GM19035 (cell line): ENCODE measurements around the gene LCE3C.
"Not testable (repeated sequence)": the region's sequence is repeated elsewhere in the genome, so short reads cannot be mapped to it uniquely, and the experiment has no call there.

Experiments used
- ATAC-seq: cut with Tn5 transposase; IDR thresholded peaks from one replicate; pipeline ENCODE4 v1.9.1; 2021; ENCODE audit not compliant: unreplicated experiment

The LCE3C gene, protein sequence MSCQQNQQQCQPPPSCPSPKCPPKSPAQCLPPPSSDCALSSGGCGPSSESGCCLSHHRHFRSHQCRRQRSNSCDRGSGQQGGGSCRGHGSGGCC

DNA sequence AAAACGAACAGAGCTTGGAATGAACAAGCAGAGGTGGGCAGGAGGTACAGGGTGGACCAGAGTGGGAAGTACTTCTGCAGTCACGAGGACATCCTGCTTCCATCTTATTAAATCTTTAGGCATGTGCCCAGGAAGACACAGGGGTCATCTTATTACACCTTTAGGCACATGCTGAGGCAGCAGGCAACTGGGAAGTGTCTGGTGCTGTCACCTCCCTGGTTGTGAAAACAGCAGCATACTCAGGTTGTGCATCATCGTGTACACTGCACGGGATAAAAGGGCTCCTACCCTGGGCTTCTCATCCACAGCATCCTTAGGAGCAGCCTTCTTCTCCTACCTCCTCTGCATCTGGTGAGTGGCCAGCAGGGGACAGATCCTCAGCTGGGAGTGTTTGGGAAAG, at the start of gene LCE3C:
Gene LCE3C, plus strand, starts transcription at position 301 of the 400 bp plus-strand sequence. CDS start 498 bp downstream, outside the sequence.
- no peak for ATAC-seq

DNA sequence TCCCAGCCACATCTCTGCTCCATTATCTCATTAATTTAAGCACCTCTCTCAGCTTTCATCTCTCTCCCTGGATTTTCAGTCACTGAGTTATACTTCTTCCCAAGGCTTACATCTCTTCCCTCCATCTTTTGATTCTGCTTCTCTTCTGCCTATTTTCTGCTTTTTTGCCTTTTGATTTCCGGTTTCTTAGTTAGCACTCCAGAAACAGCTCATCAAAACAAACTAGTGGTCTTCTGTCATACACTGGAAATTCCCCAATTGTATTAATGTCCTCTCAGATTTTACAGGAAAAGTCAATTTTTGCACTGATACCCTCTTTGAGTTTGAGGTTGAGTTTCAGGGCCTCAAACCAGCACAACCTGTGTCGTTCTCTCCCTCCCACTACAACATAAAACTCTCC, 34.9 kb upstream of the LCE3C start:
- ATAC-seq: no peak

DNA sequence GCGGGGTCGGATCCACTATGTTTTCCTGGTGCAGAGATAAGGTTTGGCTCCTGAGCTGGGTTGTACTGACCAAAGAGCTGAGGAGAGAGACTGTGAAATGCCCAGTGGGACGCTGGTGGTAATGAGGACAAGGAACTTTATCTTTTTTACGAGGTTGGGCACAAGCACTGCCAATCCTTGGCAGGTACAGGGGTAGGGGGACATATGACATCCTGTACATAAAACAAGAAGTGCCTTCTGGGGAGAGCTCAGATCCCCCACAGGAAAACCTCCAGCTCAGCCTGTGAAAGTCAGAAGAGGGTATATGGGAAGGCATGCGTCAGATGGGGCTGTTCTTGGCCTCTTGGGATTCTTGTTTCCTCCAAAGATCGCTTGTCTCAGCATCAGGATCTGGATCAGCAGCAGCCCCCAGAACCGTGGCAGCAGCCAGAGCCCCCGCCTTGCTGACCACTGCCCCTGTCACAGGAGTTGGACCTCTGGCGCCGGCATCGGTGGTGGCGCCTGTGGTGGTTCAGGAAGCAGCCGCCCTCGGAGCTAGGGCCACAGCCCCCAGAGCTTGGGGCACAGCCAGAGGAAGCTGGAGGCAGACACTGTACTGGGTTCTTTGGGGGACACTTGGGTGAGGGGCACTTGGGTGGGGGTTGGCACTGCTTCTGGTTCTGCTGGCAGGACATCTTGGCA, 34.4 kb upstream of the LCE3C start:
- ATAC-seq: no peak

DNA sequence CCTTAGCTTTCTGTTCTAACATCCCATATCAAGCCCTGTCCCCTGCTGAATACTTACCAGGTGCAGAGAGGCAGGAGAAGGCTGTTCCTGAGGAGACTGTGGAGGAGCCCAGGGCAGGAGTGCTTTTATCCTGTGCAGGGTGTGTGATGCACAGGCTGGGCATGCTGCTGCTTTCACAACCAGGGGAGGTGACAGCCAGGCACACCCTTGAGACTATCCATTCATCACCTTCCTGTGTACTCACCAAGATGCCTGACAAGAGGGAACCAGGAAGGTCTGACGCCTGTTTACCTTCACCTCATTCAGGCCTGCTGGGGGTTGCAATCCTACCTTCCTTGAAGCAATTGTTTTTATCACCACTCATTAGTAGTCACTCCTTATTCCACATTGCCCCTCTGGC, 33.4 kb upstream of the LCE3C start, which contains the start of gene LCE3E:
Gene LCE3E, minus strand, starts transcription at position 100 of the 400 bp plus-strand sequence. CDS start 572 bp downstream, outside the sequence.
- ATAC-seq: no peak

DNA sequence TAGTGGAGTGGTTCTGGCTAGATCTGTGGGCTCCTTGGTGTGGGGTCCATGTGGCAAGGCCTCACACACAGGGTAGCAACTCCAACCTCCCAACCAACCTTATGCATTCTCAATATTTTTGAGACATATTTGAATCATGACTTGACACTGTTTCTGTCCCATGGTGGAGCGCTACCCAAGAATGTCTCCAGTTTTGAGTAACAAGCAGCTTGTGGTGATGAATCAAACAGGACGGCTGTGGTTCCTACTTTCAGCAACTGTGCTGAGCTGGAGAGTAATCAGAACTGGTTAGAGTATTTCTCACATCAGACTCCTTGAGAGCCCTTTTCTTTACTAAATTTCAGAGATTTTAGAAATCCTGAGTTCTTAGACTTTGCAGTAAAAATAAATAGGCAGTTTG, 22.9 kb upstream of the LCE3C start:
- no peak for ATAC-seq

DNA sequence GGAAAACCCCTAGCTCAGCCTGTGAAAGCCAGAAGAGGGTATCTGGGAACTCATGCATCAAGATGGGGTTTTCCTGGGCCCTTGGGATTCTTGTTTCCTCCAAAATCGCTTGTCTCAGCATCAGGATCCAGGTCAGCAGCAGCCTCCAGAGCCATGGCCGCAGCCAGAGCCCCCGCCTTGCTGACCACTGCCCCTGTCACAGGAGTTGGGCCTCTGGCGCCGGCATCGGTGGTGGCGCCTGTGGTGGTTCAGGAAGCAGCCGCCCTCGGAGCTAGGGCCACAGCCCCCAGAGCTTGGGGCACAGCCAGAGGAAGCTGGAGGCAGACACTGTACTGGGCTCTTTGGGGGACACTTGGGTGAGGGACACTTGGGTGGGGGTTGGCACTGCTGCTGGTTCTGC, 20.5 kb upstream of the LCE3C start:
- not testable (repeated sequence) for ATAC-seq

DNA sequence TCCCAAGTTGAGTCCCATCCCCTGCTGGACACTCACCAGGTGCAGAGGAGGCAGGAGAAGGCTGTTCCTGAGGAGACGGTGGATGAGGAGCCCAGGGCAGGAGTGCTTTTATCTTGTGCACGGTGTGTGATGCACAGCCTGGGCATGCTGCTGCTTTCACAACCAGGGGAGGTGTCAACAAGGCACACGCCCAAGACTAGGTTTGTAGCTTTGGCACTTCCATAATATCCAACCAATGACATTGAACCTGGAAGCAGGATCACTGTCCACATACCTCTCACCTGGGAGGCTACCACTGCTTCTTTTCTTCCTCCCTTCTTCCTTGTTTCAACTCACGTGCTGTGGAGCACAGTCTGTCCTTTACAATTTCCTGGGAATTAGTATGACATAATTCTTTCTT, 19.6 kb upstream of the LCE3C start, which contains the start of gene LCE3D:
Gene LCE3D, minus strand, starts transcription at position 84 of the 400 bp plus-strand sequence. CDS start 580 bp downstream, outside the sequence.
- ATAC-seq: no peak

DNA sequence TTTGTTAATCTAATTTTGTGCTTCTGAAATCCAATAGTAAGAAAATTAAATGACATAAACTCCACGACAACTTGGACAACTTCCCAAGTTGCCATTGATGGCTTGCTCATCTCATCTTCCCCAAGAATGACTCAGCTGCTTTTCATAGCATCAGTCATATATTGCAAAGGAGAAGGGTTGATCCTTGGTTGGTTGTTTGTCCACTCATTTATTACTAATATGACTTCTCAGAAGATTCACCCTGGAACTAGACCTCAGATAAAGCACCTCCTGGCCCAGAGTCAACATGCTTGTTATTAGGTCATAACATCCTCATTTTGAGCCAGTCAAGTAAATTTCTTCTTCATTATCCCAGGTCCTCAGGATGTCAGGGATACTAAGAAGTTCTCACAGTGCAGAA, 17.4 kb upstream of the LCE3C start:
- ATAC-seq: no peak

DNA sequence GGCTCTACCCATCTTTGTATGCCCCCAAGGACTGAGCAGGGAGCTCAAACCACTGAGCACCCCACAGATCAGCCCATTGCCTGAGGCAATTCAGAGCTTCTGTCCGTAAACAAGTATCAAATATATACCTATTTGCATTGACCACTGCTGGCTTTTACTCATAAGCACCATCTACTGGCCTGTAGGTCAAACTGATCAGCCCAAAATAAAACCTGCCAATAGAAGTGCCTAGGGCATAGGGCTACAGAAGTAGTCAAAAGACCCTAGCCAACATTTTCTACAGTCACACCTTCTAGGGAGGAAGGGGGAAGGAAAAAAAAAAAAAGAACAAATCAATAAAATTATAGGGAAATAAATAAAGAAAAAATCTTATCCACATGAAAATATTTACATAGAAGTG, 14.4 kb upstream of the LCE3C start:
- ATAC-seq: no peak

DNA sequence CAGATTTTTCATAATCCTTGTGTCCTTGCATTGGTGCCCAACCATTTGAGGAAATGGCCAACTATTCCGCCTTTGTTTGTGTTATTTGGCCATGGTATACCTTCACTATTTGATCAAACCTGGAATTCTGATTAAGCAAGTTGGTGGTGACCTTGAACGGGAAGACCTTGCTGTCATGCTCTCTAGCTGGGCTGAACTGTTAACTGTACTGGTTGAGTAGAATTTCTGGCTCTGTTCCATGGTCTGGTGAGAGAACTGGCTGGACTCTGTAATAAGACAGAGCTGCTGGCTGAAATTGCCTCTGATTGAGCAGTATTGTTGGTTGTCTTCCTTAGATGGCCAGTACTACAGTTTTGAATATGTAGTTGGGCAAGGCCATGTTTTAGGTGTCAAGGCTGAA, 3.0 kb upstream of the LCE3C start:
- ATAC-seq: no peak

DNA sequence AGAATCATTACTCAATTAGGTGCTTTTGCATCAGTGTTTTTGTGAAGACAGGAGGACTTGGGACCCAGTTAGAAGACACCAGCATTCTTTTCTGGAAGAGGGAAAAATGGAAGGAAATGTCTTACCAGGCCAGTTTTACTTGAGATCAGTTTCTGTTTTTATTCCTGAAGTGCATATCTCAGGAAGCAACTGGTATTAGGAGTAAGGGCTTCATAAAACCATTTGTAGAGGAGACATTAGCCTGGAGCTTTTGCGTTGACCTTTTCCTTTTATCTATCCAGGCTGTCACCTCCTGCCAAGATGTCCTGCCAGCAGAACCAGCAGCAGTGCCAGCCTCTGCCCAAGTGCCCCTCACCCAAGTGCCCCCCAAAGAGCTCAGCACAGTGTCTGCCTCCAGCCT, 13.5 kb downstream of the LCE3C start, which contains the start of gene LCE3B:
Gene LCE3B, plus strand, starts transcription at position 301 of the 400 bp plus-strand sequence. Its CDS starts 0 bp downstream, at position 301.
- no peak for ATAC-seq

DNA sequence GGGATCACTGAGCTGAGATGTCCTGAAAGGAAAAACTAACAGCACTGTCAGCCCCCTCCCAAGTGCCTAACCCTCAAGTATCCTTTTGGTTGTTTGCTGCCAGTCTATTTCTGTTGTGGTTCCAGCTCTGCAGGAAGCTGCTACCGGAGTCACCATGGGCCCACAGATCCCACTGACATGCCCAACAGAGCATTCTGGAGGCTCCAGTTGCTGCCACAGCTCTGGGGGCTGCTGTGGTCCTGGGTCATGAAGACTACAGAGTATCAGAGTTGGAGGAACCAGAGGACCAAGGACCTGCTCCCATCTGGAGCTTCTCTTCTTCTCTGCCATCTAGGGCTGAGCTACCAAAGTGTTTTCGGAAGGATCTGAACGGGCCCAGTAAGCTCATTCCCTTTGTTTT, 22.0 kb downstream of the LCE3C start:
- no peak for ATAC-seq

DNA sequence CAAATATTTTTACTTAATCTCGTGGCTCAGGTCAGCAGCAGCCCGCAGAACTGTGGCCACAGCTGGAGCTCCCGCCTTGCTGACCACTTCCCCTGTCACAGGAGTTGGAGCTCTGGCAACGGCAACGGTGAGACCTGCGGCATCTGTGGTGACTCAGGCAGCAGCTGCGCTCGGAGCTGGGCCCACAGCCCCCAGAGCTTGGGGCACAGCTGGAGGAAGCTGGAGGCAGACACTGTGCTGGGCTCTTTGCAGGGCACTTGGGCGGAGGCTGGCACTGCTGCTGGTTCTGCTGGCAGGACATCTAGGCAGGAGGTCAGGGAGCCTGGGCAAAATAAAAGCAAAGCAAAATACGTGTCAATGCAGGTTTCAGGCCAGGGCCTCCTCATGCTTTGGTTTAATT, 22.8 kb downstream of the LCE3C start, which contains the start of gene LCE3A:
Gene LCE3A, minus strand, starts transcription at position 301 of the 400 bp plus-strand sequence. Its CDS starts 0 bp downstream, at position 301.
- no peak for ATAC-seq

DNA sequence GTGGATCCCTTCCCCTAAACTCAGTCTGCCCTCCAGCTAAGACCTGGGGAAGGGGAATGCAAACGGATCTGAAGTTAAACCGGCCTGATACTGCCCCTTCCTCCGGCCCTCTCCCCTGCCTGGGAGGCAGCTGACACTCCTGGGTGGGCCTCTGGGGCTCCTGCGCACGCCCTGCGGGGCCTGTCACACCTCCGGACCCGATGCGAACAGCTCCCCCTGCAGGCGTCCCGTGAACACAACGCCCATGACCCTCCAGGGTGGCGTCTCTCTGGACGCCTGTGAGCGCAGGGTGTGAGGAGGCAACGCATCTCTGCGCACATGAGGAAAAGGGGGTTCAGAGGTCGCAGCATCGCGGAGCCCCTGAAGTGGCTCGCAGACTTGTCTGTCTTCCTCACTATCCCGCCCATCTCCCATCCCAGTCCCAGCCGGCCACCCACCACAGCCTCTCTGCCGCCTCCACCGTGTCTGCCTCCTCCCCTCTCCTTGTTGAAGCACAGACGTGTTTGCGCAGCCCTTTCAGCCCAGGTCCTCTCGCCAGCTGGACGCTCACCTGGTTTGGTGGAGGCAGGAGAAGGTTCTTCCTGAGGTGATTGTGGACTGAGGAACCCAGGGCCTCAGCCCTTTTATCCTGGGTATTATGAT, 23.3 kb downstream of the LCE3C start:
- no peak for ATAC-seq

DNA sequence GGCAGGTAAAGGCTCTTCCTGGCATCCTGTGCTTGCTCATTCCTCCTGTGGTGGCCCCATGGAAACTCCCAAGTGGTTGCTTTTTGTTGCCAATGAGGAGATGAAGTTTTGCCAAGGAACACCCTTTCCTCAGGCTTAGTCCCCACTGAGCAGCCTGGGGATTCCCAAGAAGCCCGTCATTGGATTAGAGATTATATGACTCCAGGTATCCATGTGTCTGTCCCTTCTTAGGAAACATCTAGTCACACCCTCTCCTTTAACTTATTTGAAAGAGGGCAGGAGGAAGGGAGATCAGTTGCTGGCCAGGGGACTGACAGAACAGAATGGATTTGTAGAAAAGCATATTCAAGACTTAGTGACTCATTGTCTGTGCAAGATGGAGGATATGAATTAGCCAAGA, 26.7 kb downstream of the LCE3C start:
- ATAC-seq: no peak

DNA sequence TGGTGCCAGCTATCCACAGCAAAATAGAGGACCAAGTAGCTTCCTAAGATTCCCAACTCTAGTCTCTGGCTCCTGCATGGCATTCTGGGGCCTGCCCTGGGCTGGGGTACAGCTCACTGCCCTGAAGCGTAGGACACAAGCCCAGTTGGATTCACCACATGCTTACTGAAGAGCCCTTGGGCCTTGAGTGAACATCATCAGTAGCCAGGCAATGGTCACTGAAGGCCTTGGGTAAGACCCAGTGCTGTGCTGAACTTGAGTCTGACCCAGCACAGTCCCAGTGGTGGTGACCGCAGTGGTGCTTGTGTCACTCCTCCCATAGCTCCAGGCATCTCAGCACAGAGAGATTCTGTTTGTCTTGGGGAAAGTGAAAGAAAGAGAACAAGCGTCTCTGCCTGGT, 30.6 kb downstream of the LCE3C start:
- no peak for ATAC-seq

DNA sequence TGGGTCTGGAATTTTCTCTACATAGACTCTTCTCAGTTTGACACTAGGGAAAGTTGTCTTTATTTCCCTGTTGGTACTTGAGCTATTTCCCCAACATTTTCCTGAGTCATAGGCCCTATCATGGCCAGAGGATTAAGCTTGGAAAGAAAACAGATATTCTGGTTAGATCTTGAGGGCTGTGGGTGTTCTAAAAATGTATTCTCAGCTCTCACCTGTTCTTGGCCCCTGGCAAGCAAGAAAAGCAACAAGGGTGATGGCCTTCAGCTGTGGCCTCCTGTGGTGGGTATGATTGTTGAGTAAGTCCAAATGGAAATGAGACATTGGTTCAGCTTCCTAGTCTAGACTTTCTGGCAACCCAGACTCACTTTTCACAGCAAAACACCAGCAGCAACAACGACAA, 40.3 kb downstream of the LCE3C start:
- no peak for ATAC-seq

DNA sequence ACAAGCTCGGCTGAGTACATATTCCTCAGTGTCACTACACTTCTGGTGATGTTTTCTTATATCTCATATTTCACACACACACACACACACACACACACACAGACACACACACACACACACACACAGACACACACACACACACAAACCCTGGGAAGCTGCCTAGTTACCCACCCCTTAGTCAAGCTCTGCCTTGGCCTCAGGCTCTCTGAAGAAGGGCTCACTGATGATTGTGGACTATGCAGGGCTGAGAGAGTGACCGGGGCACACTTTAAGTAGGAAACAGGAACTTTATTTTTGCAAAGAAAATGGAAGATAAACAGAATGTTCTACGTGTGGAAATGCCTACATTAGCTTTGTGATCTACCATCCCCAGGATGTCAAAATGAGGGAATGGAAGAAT, 43.9 kb downstream of the LCE3C start:
- no peak for ATAC-seq

DNA sequence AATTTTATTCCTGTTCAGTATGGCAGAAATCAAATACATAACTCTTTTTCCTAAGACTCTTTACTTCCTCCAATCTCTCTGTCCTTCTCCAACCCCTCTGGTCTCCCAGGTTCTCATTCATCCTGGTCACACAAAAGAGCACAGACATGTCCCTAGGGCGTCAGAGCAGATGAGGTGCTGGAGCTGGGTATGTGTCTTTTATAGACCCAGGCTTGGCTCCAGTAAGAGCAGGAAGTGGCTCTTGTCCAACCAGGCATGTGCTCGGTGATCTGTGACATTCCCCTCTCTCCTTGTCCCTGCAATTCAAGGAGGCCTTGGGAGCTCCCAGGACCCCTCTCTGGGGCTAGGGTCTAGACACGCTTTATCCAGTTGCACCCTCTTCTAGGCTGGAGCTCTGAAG, 45.1 kb downstream of the LCE3C start:
- no peak for ATAC-seq

DNA sequence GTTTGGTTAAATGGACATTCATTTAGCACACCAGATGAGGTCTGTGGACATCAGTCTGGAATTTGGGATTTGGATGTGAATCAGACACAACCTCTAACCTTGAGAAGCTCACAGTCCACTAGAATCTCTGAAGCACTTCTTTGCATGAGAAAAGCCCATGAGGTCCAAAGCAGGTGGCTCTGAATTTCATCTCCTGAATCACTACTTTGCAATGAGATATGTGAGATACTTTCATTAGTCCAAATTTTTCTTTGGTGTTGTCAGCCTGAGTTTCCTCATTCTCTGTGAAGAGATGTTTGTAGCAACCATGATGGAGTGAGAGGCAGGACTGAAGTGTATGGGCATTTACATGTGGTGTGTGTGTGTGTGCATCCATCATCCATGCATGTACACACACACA, 46.6 kb downstream of the LCE3C start:
- no peak for ATAC-seq
